ENCODE measurements around the gene ARGFX. TPM values are rescaled to one million over a fixed set of nuclear protein-coding genes. Genes with fewer than 3 reads are reported as not detected.

The ARGFX gene
- total and polyA plus RNA-seq, 2 of the 13 experiments (the other 11 are each of a cell fraction or from before 2014, with no cell fraction given) = not detected

DNA sequence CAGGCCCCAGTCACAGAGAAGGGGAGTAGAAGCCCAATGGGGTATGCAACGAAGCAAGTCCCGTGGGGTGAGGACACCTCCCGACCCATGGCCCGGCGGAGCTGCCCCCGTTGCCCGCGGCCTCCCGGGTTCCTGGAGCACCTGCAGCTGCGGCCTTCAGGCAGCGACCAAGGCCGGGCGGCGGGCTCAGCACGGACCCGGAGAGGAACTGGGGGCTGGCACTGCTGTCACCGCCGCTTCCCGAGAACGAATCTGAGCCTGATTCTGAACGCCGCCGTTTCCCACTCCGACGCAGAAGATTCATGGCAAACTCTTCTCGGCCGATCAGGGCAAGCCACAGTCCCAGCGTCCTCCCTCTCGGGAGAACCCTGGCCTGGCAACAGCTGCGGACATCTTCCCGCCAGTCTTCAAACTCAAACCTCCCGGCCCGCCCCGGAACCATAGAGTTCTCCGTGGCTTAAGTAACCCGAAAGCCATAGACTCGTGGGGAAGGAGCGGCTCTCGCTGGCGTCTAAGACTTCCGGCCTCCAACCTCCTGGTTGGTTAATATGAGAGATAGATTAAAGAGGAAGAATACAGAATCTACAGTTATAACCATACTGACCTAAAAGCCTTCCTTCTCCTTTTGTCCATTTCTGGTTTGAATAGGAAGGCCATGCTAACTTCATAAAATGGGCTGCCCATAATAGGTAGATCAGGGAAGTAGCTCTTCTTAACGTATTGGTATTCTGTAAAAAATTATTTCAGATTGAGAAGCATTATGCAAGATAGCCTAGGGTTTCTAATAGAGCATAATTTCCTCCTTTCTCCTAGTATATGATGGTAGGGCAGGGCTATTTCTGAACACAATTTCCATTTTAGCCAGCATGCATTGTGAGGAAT is 21.9 kb upstream of the ARGFX start, which contains the start of gene POLQ (continued):
- TF ChIP-seq, protein P1, sequence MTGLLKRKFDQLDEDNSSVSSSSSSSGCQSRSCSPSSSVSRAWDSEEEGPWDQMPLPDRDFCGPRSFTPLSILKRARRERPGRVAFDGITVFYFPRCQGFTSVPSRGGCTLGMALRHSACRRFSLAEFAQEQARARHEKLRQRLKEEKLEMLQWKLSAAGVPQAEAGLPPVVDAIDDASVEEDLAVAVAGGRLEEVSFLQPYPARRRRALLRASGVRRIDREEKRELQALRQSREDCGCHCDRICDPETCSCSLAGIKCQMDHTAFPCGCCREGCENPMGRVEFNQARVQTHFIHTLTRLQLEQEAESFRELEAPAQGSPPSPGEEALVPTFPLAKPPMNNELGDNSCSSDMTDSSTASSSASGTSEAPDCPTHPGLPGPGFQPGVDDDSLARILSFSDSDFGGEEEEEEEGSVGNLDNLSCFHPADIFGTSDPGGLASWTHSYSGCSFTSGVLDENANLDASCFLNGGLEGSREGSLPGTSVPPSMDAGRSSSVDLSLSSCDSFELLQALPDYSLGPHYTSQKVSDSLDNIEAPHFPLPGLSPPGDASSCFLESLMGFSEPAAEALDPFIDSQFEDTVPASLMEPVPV (CRISPR knock-in tag; IDR thresholded peaks at IDR 0.05) = peak; percentile 73; the same call in 1 of the 2 replicates
- TF ChIP-seq HCFC1 (IDR thresholded peaks at IDR 0.05; ENCODE audit: low read depth, low read length) (peak; percentile 28; the same call in 1 of the 2 replicates), ZNF569 (CRISPR knock-in tag; IDR thresholded peaks at IDR 0.05; ENCODE audit: borderline replicate concordance) (no peak), SAP130 (CRISPR knock-in tag; IDR thresholded peaks at IDR 0.05; ENCODE audit: low read depth) (peak; percentile 100), ZNF747 (CRISPR knock-in tag; IDR thresholded peaks at IDR 0.05; ENCODE audit: borderline replicate concordance) (no peak), RORA (CRISPR knock-in tag; IDR thresholded peaks at IDR 0.05) (no peak), GFI1 (CRISPR knock-in tag; IDR thresholded peaks at IDR 0.05; ENCODE audit: borderline replicate concordance) (no peak; the same call in 1 of the 2 replicates), ZNF121 (CRISPR knock-in tag; IDR thresholded peaks at IDR 0.05) (no peak), ZNF274 (CRISPR knock-in tag; IDR thresholded peaks at IDR 0.05) (no peak), ZMYM3 (CRISPR knock-in tag; IDR thresholded peaks at IDR 0.05) (no peak)
- TF ChIP-seq, protein P2, sequence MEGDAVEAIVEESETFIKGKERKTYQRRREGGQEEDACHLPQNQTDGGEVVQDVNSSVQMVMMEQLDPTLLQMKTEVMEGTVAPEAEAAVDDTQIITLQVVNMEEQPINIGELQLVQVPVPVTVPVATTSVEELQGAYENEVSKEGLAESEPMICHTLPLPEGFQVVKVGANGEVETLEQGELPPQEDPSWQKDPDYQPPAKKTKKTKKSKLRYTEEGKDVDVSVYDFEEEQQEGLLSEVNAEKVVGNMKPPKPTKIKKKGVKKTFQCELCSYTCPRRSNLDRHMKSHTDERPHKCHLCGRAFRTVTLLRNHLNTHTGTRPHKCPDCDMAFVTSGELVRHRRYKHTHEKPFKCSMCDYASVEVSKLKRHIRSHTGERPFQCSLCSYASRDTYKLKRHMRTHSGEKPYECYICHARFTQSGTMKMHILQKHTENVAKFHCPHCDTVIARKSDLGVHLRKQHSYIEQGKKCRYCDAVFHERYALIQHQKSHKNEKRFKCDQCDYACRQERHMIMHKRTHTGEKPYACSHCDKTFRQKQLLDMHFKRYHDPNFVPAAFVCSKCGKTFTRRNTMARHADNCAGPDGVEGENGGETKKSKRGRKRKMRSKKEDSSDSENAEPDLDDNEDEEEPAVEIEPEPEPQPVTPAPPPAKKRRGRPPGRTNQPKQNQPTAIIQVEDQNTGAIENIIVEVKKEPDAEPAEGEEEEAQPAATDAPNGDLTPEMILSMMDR (CRISPR knock-in tag; IDR thresholded peaks at IDR 0.05) = no peak
- TF ChIP-seq, protein P3, sequence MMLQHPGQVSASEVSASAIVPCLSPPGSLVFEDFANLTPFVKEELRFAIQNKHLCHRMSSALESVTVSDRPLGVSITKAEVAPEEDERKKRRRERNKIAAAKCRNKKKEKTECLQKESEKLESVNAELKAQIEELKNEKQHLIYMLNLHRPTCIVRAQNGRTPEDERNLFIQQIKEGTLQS (CRISPR knock-in tag; IDR thresholded peaks at IDR 0.05) = no peak
- TF ChIP-seq, protein P4, sequence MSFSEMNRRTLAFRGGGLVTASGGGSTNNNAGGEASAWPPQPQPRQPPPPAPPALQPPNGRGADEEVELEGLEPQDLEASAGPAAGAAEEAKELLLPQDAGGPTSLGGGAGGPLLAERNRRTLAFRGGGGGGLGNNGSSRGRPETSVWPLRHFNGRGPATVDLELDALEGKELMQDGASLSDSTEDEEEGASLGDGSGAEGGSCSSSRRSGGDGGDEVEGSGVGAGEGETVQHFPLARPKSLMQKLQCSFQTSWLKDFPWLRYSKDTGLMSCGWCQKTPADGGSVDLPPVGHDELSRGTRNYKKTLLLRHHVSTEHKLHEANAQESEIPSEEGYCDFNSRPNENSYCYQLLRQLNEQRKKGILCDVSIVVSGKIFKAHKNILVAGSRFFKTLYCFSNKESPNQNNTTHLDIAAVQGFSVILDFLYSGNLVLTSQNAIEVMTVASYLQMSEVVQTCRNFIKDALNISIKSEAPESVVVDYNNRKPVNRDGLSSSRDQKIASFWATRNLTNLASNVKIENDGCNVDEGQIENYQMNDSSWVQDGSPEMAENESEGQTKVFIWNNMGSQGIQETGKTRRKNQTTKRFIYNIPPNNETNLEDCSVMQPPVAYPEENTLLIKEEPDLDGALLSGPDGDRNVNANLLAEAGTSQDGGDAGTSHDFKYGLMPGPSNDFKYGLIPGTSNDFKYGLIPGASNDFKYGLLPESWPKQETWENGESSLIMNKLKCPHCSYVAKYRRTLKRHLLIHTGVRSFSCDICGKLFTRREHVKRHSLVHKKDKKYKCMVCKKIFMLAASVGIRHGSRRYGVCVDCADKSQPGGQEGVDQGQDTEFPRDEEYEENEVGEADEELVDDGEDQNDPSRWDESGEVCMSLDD (CRISPR knock-in tag; IDR thresholded peaks at IDR 0.05; ENCODE audit: borderline replicate concordance) = peak; percentile 59; the same call in 1 of the 2 replicates
- TF ChIP-seq, protein P5, sequence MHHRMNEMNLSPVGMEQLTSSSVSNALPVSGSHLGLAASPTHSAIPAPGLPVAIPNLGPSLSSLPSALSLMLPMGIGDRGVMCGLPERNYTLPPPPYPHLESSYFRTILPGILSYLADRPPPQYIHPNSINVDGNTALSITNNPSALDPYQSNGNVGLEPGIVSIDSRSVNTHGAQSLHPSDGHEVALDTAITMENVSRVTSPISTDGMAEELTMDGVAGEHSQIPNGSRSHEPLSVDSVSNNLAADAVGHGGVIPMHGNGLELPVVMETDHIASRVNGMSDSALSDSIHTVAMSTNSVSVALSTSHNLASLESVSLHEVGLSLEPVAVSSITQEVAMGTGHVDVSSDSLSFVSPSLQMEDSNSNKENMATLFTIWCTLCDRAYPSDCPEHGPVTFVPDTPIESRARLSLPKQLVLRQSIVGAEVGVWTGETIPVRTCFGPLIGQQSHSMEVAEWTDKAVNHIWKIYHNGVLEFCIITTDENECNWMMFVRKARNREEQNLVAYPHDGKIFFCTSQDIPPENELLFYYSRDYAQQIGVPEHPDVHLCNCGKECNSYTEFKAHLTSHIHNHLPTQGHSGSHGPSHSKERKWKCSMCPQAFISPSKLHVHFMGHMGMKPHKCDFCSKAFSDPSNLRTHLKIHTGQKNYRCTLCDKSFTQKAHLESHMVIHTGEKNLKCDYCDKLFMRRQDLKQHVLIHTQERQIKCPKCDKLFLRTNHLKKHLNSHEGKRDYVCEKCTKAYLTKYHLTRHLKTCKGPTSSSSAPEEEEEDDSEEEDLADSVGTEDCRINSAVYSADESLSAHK (CRISPR knock-in tag; IDR thresholded peaks at IDR 0.05; ENCODE audit: borderline replicate concordance) = no peak
- TF ChIP-seq, protein P6, sequence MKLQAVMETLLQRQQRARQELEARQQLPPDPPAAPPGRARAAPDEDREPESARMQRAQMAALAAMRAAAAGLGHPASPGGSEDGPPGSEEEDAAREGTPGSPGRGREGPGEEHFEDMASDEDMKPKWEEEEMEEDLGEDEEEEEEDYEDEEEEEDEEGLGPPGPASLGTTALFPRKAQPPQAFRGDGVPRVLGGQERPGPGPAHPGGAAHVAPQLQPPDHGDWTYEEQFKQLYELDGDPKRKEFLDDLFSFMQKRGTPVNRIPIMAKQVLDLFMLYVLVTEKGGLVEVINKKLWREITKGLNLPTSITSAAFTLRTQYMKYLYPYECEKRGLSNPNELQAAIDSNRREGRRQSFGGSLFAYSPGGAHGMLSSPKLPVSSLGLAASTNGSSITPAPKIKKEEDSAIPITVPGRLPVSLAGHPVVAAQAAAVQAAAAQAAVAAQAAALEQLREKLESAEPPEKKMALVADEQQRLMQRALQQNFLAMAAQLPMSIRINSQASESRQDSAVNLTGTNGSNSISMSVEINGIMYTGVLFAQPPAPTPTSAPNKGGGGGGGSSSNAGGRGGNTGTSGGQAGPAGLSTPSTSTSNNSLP (IDR thresholded peaks at IDR 0.05; ENCODE audit: low read depth, low read length) = peak; percentile 55; the same call in 1 of the 2 replicates

All from HepG2 (cell line).